WTC11 (cell line): ENCODE results near the gene MPDZ. TPM values are rescaled to one million over a fixed set of nuclear protein-coding genes. Genes with fewer than 3 reads are reported as not detected.

Experiments
- ATAC-seq: fragments of 200-7000 bp; cut with Tn5 transposase; 2 replicates; pipeline ENCODE4 v1.10.0; 2021; ENCODE audit warnings: mild to moderate bottlenecking, moderate library complexity
- CTCF ChIA-PET: fragments of 300-600 bp; sonication (Branson Sonifier 250); formaldehyde crosslinking; loops from one replicate; lab custom pipeline; 2021; ENCODE audit warnings: antibody characterized with exemption; lab: Charles Lee
- POLR2A ChIA-PET: fragments of 350-600 bp; sonication (Branson Sonifier 250); formaldehyde crosslinking; loops from one replicate; lab custom pipeline; 2021; ENCODE audit warnings: antibody characterized with exemption; lab: Charles Lee
- DNase-seq: peaks from one replicate; pipeline ENCODE4 v3.0.0; 2021; ENCODE audit warnings: low spot score
- H3K27ac Mint-ChIP-seq: 2 replicates; pipeline ENCODE4 v1.8.0; 2021; ENCODE audit warnings: mixed read lengths
- H3K27me3 Mint-ChIP-seq: 2 replicates; pipeline ENCODE4 v1.8.0; 2021; ENCODE audit warnings: low read depth, mild to moderate bottlenecking, moderate library complexity, mixed read lengths
- H3K36me3 Mint-ChIP-seq: 2 replicates; pipeline ENCODE4 v1.8.0; 2021; ENCODE audit warnings: mixed read lengths
- H3K4me1 Mint-ChIP-seq: 2 replicates; pipeline ENCODE4 v1.8.0; 2022; ENCODE audit warnings: mixed read lengths
- H3K4me3 Mint-ChIP-seq: 2 replicates; pipeline ENCODE4 v1.8.0; 2021; ENCODE audit warnings: mild to moderate bottlenecking, moderate library complexity, mixed read lengths
- H3K9me3 Mint-ChIP-seq: 2 replicates; pipeline ENCODE4 v1.8.0; 2021; ENCODE audit warnings: mixed read lengths
- CDX4 ChIP-seq: fragments of 250-450 bp; sonication (Bioruptor Pico); IDR thresholded peaks from 2 replicates; pipeline ENCODE4 v1.9.0; 2021; ENCODE audit warnings: moderate library complexity, mild to moderate bottlenecking, inconsistent platforms, borderline replicate concordance
- E2F1 ChIP-seq: sonication (generic); formaldehyde crosslinking; IDR thresholded peaks from 2 replicates; pipeline ENCODE4 v1.8.0; 2022; ENCODE audit warnings: mild to moderate bottlenecking, missing genetic modification reagents
- E2F5 ChIP-seq: sonication (generic); formaldehyde crosslinking; IDR thresholded peaks from 2 replicates; pipeline ENCODE4 v1.8.1; 2022; ENCODE audit warnings: mild to moderate bottlenecking, moderate library complexity, missing genetic modification reagents
- ELF4 ChIP-seq: sonication (generic); formaldehyde crosslinking; IDR thresholded peaks from 2 replicates; pipeline ENCODE4 v1.8.1; 2022; ENCODE audit warnings: low read depth, mild to moderate bottlenecking, moderate library complexity, missing genetic modification reagents
- EMX1 ChIP-seq: fragments of 250-450 bp; sonication (Bioruptor Pico); IDR thresholded peaks from 2 replicates; pipeline ENCODE4 v1.8.0; 2021; ENCODE audit warnings: mild to moderate bottlenecking
- FOXP4 ChIP-seq: sonication (generic); formaldehyde crosslinking; IDR thresholded peaks from 2 replicates; pipeline ENCODE4 v1.8.0; 2022; ENCODE audit warnings: mild to moderate bottlenecking, missing genetic modification reagents
- GABPB1 ChIP-seq: sonication (generic); formaldehyde crosslinking; IDR thresholded peaks from 2 replicates; pipeline ENCODE4 v1.8.1; 2023; ENCODE audit warnings: mild to moderate bottlenecking, missing genetic modification reagents
- MAX ChIP-seq: sonication (generic); formaldehyde crosslinking; IDR thresholded peaks from 2 replicates; pipeline ENCODE4 v1.8.0; 2022; ENCODE audit warnings: mild to moderate bottlenecking, missing genetic modification reagents
- NR2C2 ChIP-seq: sonication (generic); formaldehyde crosslinking; IDR thresholded peaks from 2 replicates; pipeline ENCODE4 v1.8.0; 2022; ENCODE audit warnings: mild to moderate bottlenecking, missing genetic modification reagents
- NR3C1 ChIP-seq: sonication (generic); formaldehyde crosslinking; conservative IDR thresholded peaks from 2 replicates; pipeline ENCODE4 v1.8.1; 2023; ENCODE audit warnings: low read depth, mild to moderate bottlenecking, missing genetic modification reagents
- PREB ChIP-seq: sonication (generic); formaldehyde crosslinking; IDR thresholded peaks from 2 replicates; pipeline ENCODE4 v1.8.1; 2022; ENCODE audit warnings: mild to moderate bottlenecking, missing genetic modification reagents, moderate library complexity, borderline replicate concordance
- PRRX2 ChIP-seq: fragments of 250-450 bp; sonication (Bioruptor Pico); IDR thresholded peaks from 2 replicates; pipeline ENCODE4 v1.8.0; 2021; ENCODE audit warnings: mild to moderate bottlenecking
- RELA ChIP-seq: sonication (generic); formaldehyde crosslinking; IDR thresholded peaks from 2 replicates; pipeline ENCODE4 v1.8.1; 2022; ENCODE audit warnings: missing genetic modification reagents, mild to moderate bottlenecking, borderline replicate concordance
- SP1 ChIP-seq: sonication (generic); formaldehyde crosslinking; conservative IDR thresholded peaks from 2 replicates; pipeline ENCODE4 v1.8.1; 2022; ENCODE audit warnings: missing genetic modification reagents
- TEAD4 ChIP-seq: sonication (generic); formaldehyde crosslinking; IDR thresholded peaks from 2 replicates; pipeline ENCODE4 v1.8.0; 2022; ENCODE audit warnings: mild to moderate bottlenecking, missing genetic modification reagents
- ZMAT4 ChIP-seq: fragments of 250-450 bp; sonication (Bioruptor Pico); IDR thresholded peaks from 2 replicates; pipeline ENCODE4 v1.9.0; 2021; ENCODE audit warnings: mild to moderate bottlenecking
- ZNF232 ChIP-seq: sonication (generic); formaldehyde crosslinking; IDR thresholded peaks from 2 replicates; pipeline ENCODE4 v1.8.0; 2022; ENCODE audit warnings: mild to moderate bottlenecking, missing genetic modification reagents
- ZNF281 ChIP-seq: sonication (generic); formaldehyde crosslinking; IDR thresholded peaks from 2 replicates; pipeline ENCODE4 v1.8.0; 2023; ENCODE audit warnings: mild to moderate bottlenecking, missing genetic modification reagents
- ZNF317 ChIP-seq: sonication (generic); formaldehyde crosslinking; IDR thresholded peaks from 2 replicates; pipeline ENCODE4 v1.8.1; 2023; ENCODE audit warnings: low read depth, mild to moderate bottlenecking, moderate library complexity, missing genetic modification reagents, borderline replicate concordance
- ZNF396 ChIP-seq: fragments of 250-450 bp; sonication (Bioruptor Pico); IDR thresholded peaks from 2 replicates; pipeline ENCODE4 v1.8.0; 2021; ENCODE audit warnings: mild to moderate bottlenecking, moderate library complexity, borderline replicate concordance
- total RNA-seq: library from RNA; stranded (reverse); gene quantifications from 3 replicates; pipeline ENCODE4 v1.2.3, GENCODE V29; 2021

MPDZ gene
- total RNA-seq, 1 experiment from 2014 or later, result 38.5 TPM

- no peak for ATAC-seq
- H3K27me3 Mint-ChIP-seq, result no peaks in the 10 kb centered on the region
- H3K4me3 Mint-ChIP-seq, result no peak overlapping the region
- no peak for TF ChIP-seq MAX (CRISPR knock-in tag)
- TF ChIP-seq SP1, result no peak
- no peak for TF ChIP-seq RELA (CRISPR knock-in tag)
- no peak for TF ChIP-seq TEAD4
- TF ChIP-seq EMX1 (CRISPR knock-in tag), result no peak
- no peak for TF ChIP-seq E2F5 (CRISPR knock-in tag)
- no peak for TF ChIP-seq ELF4 (CRISPR knock-in tag)
- TF ChIP-seq NR3C1 (CRISPR knock-in tag), result no peak
- TF ChIP-seq ZNF232 (CRISPR knock-in tag), result no peak
- TF ChIP-seq NR2C2 (CRISPR knock-in tag), result no peak
- TF ChIP-seq FOXP4 (CRISPR knock-in tag), result no peak
- TF ChIP-seq ZNF396 (CRISPR knock-in tag), result no peak
- no peak for TF ChIP-seq CDX4
- TF ChIP-seq ZMAT4 (CRISPR knock-in tag), result no peak
- no peak for TF ChIP-seq PRRX2 (CRISPR knock-in tag)
- TF ChIP-seq GABPB1 (CRISPR knock-in tag), result no peak
- no peak for TF ChIP-seq PREB (CRISPR knock-in tag)
- no peak for TF ChIP-seq ZNF281 (CRISPR knock-in tag)
- no peak for TF ChIP-seq E2F1 (CRISPR knock-in tag)
- TF ChIP-seq ZNF317, result no peak
- ChIA-PET CTCF (no interaction called here), POLR2A (no interaction called here)
- H3K9me3 Mint-ChIP-seq, result no peaks in the 10 kb centered on the region
- no peak overlapping the region for H3K27ac Mint-ChIP-seq
- no peak for DNase-seq
- no peaks in the 10 kb centered on the region for H3K36me3 Mint-ChIP-seq
- peaks cover 30% of the 10 kb centered on the region for H3K4me1 Mint-ChIP-seq
These were observed 16.0 kb downstream of the MPDZ start for GRCh38 chr9:13263511-13263910.
